CD8-positive, alpha-beta memory T cell (primary cell): Measurements from ENCODE around the gene BEST2. TPM values are rescaled to one million over a fixed set of nuclear protein-coding genes. Genes with fewer than 3 reads are reported as not detected.
A peak's percentile ranks its signal among the peaks of the same experiment; 100 is the strongest.

Source experiments
- CTCF ChIA-PET: fragments of 350-600 bp; sonication (Branson Sonifier 250); formaldehyde crosslinking; loops from one replicate; lab custom pipeline; 2021; ENCODE audit warnings: antibody characterized with exemption; lab: Charles Lee
- POLR2A ChIA-PET: fragments of 350-600 bp; sonication (Branson Sonifier 250); formaldehyde crosslinking; loops from one replicate; lab custom pipeline; 2021; ENCODE audit warnings: antibody characterized with exemption; lab: Charles Lee
- DNase-seq, 5 donors: peaks; one replicate each; pipeline versions ENCODE4 v3.0.0 to v3.0.0-alpha.2; 2020 to 2022; ENCODE audit warnings: mixed read lengths in 1 of 5
- H3K27ac ChIP-seq: one replicate; pipeline ENCODE4 v1.7.0; 2013; ENCODE audit warnings: low read depth, mild to moderate bottlenecking, low read length, moderate library complexity
- H3K27me3 ChIP-seq: 2 replicates; pipeline ENCODE4 v1.7.0; 2013; ENCODE audit warnings: low read length, mild to moderate bottlenecking; ENCODE audit not compliant: insufficient read depth, poor library complexity, severe bottlenecking
- H3K36me3 ChIP-seq: 2 replicates; pipeline ENCODE4 v1.7.0; 2013; ENCODE audit warnings: mild to moderate bottlenecking, low read length, moderate library complexity; ENCODE audit not compliant: insufficient read depth
- H3K4me1 ChIP-seq: 2 replicates; pipeline ENCODE4 v1.7.0; 2013; ENCODE audit warnings: mild to moderate bottlenecking, low read length, moderate library complexity; ENCODE audit not compliant: insufficient read depth
- H3K4me3 ChIP-seq: 2 replicates; pipeline ENCODE4 v1.7.0; 2013; ENCODE audit warnings: mild to moderate bottlenecking, low read length
- H3K9me3 ChIP-seq: 2 replicates; pipeline ENCODE4 v1.7.0; 2013; ENCODE audit warnings: mild to moderate bottlenecking, low read length
- H3K27ac Mint-ChIP-seq, 8 donors: one replicate each; pipeline ENCODE4 v1.8.0; 2020 to 2021; ENCODE audit warnings: mixed read lengths in 8 of 8, mild to moderate bottlenecking in 6 of 8, inconsistent platforms in 3 of 8, moderate library complexity in 3 of 8
- H3K27me3 Mint-ChIP-seq, 2 donors: one replicate each; pipeline ENCODE4 v1.8.0; 2020 to 2021; ENCODE audit warnings: mixed read lengths in 2 of 2, mild to moderate bottlenecking in 1 of 2, moderate library complexity in 1 of 2
- H3K36me3 Mint-ChIP-seq, 3 donors: one replicate each; pipeline ENCODE4 v1.8.0; 2020 to 2021; ENCODE audit warnings: mixed read lengths in 3 of 3, inconsistent platforms in 1 of 3, mild to moderate bottlenecking in 1 of 3
- H3K4me1 Mint-ChIP-seq, 3 donors: one replicate each; pipeline ENCODE4 v1.8.0; 2020 to 2021; ENCODE audit warnings: mixed read lengths in 3 of 3, inconsistent platforms in 1 of 3, mild to moderate bottlenecking in 1 of 3
- H3K4me3 Mint-ChIP-seq, 7 donors: one replicate each; pipeline ENCODE4 v1.8.0; 2020 to 2021; ENCODE audit warnings: mixed read lengths in 7 of 7, mild to moderate bottlenecking in 6 of 7, moderate library complexity in 4 of 7, inconsistent platforms in 2 of 7
- H3K9me3 Mint-ChIP-seq, 5 donors: one replicate each; pipeline ENCODE4 v1.8.0; 2020 to 2022; ENCODE audit warnings: mixed read lengths in 5 of 5, mild to moderate bottlenecking in 3 of 5, moderate library complexity in 2 of 5, inconsistent platforms in 1 of 5
- polyA plus RNA-seq: library from polyadenylated mRNA; unstranded; fragments of 300-500 nt; fragmentation: Illumina TruSeq; gene quantifications from one replicate; pipeline ENCODE4 v1.2.3, GENCODE V29; 2021
- total RNA-seq, 2 experiments: library from RNA; stranded (reverse); gene quantifications; one replicate each; pipeline ENCODE4 v1.2.3, GENCODE V29; 2021

BEST2 gene
- total and polyA plus RNA-seq, 3 experiments from 2014 or later, result not detected

DNA sequence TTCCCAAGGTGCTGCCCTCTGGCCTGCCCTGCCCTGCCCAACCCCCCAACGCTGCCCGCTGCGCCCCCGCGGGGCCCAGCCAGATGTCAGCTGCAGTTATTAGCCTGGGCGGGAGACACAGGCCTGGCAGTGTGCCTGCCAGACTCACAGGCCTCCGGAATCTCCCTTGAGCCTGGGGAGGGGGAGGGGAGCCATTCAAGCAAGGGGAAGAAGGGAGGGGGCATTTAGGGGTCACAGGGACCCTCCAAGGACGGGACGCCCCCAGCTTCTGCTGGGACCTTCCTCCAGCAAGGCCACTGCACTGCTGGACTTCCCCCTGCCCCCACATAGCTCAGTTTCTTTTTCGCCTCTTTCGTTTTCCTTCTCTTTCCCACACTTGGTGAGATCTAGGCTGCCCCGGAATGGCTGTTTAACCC, 37.1 kb downstream of the BEST2 start:
- peak in 4 of 5 donors; percentile 47 to 78 (median 53) for DNase-seq
- no peaks in the 10 kb centered on the region for H3K9me3 ChIP-seq
- peaks cover 4% of the 10 kb centered on the region for H3K36me3 ChIP-seq
- ChIA-PET POLR2A (interaction anchor here (0.5 to 1.9 kb wide), 2 partner anchors 11 to 66 kb away, joined by 3 to 10 read pairs; no protein-coding TSS in a partner anchor), CTCF (interaction anchor here (1.0 to 4.9 kb wide), 2 partner anchors 11 to 22 kb away, joined by 4 to 35 read pairs; no protein-coding TSS in a partner anchor)
- Mint-ChIP-seq H3K36me3 (peaks cover 0 to 22% (median 0%) of the 10 kb centered on the region in 3 donors), H3K4me3 (peak overlapping the region; percentile 75 to 91 (median 82)), H3K27ac (peak overlapping the region; percentile 93 to 99 (median 99)), H3K4me1 (peaks cover 17 to 28% (median 17%) of the 10 kb centered on the region in 3 donors), H3K9me3 (peaks cover 0 to 4% (median 2%) of the 10 kb centered on the region in 5 donors), H3K27me3 (peaks cover 0 to 23% of the 10 kb centered on the region in 2 donors)
- H3K4me3 ChIP-seq, result no peak overlapping the region
- H3K27ac ChIP-seq, result peak overlapping the region; percentile 84
- no peaks in the 10 kb centered on the region for H3K27me3 ChIP-seq
- peaks cover 43% of the 10 kb centered on the region for H3K4me1 ChIP-seq

DNA sequence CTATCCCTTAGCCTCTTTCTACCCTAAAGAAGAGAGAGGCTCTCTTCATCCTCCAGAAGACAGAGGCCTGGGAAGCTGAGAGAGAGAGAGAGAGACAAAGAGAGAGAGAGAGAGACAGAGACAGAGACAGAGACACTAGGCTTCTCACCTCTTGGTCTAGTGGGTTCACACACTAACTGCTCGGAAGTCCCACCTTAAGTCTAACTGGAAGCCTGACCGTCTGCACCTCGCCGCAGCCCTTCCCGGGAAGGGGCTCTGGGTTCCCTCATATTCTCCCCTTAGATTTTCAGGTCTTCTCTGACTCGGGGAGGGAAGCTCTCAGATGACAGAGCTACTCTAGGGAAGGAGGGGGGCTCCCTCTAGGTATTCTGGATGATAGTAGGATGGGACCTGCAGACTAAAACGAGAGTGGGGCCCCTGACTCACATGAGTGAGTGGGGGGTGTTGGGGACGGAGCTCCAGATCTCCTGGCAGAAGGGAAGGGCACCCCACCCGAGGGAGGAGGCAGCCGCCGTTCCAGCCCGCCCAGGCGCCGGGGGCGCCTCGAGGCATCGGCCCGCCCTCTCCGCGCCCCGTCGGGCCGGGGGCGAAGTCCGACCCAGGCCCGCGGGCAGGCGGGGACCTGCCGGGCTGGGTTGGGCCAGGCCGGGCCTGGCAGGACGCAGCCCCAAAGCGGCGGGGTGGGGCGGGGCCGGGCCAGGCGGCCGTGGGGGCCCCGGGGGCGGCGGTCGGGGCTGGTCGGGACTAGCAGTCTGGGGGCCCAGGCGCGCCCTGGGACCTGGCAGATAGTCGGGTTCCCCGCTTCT, 37.7 kb downstream of the BEST2 start:
- ChIA-PET CTCF (interaction anchor here (1.0 to 4.9 kb wide), 2 partner anchors 12 to 22 kb away, joined by 4 to 35 read pairs; no protein-coding TSS in a partner anchor), POLR2A (interaction anchor here (1.9 kb wide), 1 partner anchor 12 kb away, joined by 10 read pairs; no protein-coding TSS in a partner anchor)
- Mint-ChIP-seq H3K4me1 (peaks cover 20 to 33% (median 21%) of the 10 kb centered on the region in 3 donors), H3K9me3 (peaks cover 0 to 4% (median 2%) of the 10 kb centered on the region in 5 donors), H3K36me3 (peaks cover 0 to 22% (median 2%) of the 10 kb centered on the region in 3 donors), H3K27me3 (peaks cover 0 to 26% of the 10 kb centered on the region in 2 donors), H3K27ac (peak overlapping the region; percentile 93 to 100 (median 99)), H3K4me3 (peak overlapping the region; percentile 75 to 100 (median 83))
- peak overlapping the region; percentile 99 for H3K27ac ChIP-seq
- no peaks in the 10 kb centered on the region for H3K9me3 ChIP-seq
- no peak overlapping the region for H3K4me3 ChIP-seq
- H3K27me3 ChIP-seq, result no peaks in the 10 kb centered on the region
- peaks cover 4% of the 10 kb centered on the region for H3K36me3 ChIP-seq
- no peak for DNase-seq
- H3K4me1 ChIP-seq, result peaks cover 41% of the 10 kb centered on the region

DNA sequence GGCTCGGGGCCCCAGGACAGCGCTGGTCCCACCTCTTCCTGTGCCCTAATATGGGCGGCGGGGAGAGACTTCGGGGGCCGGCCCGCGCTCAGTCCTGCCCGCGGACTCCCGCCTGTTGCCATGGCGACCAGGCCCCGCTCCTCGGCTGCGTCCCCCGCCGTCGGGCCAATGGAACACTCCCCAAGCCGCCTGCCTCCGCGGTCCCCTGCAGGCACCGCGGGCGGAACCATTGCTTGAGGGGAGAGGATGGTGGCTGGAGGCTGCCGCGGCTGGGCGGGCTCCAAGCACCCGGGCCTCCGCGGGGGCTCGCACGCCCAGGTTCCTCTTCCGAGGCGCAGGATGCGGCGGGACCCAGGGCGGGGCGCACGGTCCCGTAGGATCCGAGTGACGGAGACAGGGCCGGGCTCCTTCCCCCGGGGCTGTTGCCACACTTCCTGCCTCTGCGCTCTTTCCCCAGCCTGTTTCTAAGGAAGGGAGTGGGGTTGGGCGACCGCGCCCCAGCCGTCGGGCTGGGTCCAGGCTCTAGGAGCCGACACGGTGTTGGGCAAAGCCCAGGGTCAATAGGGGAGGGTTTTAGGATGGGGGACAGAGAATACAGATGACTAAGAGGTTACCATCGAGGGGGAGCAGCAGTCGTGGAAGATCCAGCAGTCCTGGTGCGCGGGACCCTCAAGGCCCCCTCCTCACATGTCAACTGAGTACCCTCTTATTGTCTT, 38.5 kb downstream of the BEST2 start:
- peaks cover 41% of the 10 kb centered on the region for H3K4me1 ChIP-seq

GRCh38 chr19:12790628-12791344, 39.2 kb downstream of the BEST2 start:
- Mint-ChIP-seq H3K27me3 (peaks cover 0 to 30% of the 10 kb centered on the region in 2 donors), H3K36me3 (peaks cover 0 to 22% (median 2%) of the 10 kb centered on the region in 3 donors), H3K4me3 (peak overlapping the region; percentile 90 to 100 (median 96)), H3K9me3 (peaks cover 0 to 4% (median 2%) of the 10 kb centered on the region in 5 donors), H3K4me1 (peaks cover 28 to 43% (median 31%) of the 10 kb centered on the region in 3 donors), H3K27ac (peak overlapping the region; percentile 91 to 100 (median 99))
- Histone ChIP-seq H3K9me3 (no peaks in the 10 kb centered on the region), H3K36me3 (peaks cover 4% of the 10 kb centered on the region), H3K4me1 (peaks cover 38% of the 10 kb centered on the region), H3K4me3 (peak overlapping the region; percentile 92), H3K27me3 (no peaks in the 10 kb centered on the region), H3K27ac (peak overlapping the region; percentile 99)
- ChIA-PET CTCF (interaction anchor here (0.8 to 13.7 kb wide), 5 partner anchors 14 to 186 kb away, joined by 3 to 483 read pairs (median 3); partner anchors contain the start of gene HOOK2), POLR2A (interaction anchor here (0.5 to 7.5 kb wide), 15 partner anchors 8 to 1046 kb away, joined by 3 to 167 read pairs (median 5); partner anchors contain the start of genes GCDH, HOOK2, RNASEH2A and SYCE2)
- DNase-seq, result no peak

More for the DNA sequence above, 38.5 kb downstream of the BEST2 start:
- peak overlapping the region; percentile 99 for H3K27ac ChIP-seq
- peaks cover 0 to 22% (median 2%) of the 10 kb centered on the region in 3 donors for H3K36me3 Mint-ChIP-seq
- H3K9me3 Mint-ChIP-seq, result peaks cover 0 to 4% (median 2%) of the 10 kb centered on the region in 5 donors
- no peaks in the 10 kb centered on the region for H3K9me3 ChIP-seq
- peaks cover 4% of the 10 kb centered on the region for H3K36me3 ChIP-seq
- H3K27ac Mint-ChIP-seq, result peak overlapping the region; percentile 91 to 100 (median 99)
- H3K27me3 ChIP-seq, result no peaks in the 10 kb centered on the region
- peak overlapping the region; percentile 92 for H3K4me3 ChIP-seq
- peak; percentile 89 to 96 (median 93) for DNase-seq
- H3K4me3 Mint-ChIP-seq, result peak overlapping the region; percentile 90 to 100 (median 96)
- peaks cover 0 to 30% of the 10 kb centered on the region in 2 donors for H3K27me3 Mint-ChIP-seq
- peaks cover 25 to 41% (median 28%) of the 10 kb centered on the region in 3 donors for H3K4me1 Mint-ChIP-seq
- ChIA-PET POLR2A (interaction anchor here (1.9 to 7.5 kb wide), 3 partner anchors 7 to 13 kb away, joined by 10 to 167 read pairs (median 140); no protein-coding TSS in a partner anchor), CTCF (interaction anchor here (1.0 to 13.7 kb wide), 4 partner anchors 13 to 29 kb away, joined by 4 to 483 read pairs (median 180); partner anchors contain the start of gene HOOK2)

- DNase-seq, result peak; percentile 94 to 99 (median 98)
- peaks cover 35 to 50% (median 38%) of the 10 kb centered on the region in 3 donors for H3K4me1 Mint-ChIP-seq
- peaks cover 0 to 23% (median 2%) of the 10 kb centered on the region in 3 donors for H3K36me3 Mint-ChIP-seq
- no peaks in the 10 kb centered on the region for H3K9me3 ChIP-seq
- H3K9me3 Mint-ChIP-seq, result peaks cover 0 to 4% (median 2%) of the 10 kb centered on the region in 5 donors
- H3K27ac Mint-ChIP-seq, result peak within 1 kb of the TSS; percentile 91 to 100 (median 99)
- H3K4me3 Mint-ChIP-seq, result peak within 1 kb of the TSS; percentile 90 to 100 (median 96)
- peaks cover 0 to 31% of the 10 kb centered on the region in 2 donors for H3K27me3 Mint-ChIP-seq
- ChIA-PET CTCF (interaction anchor here (0.8 to 13.7 kb wide), 6 partner anchors 14 to 185 kb away, joined by 3 to 483 read pairs (median 3); partner anchors contain the start of gene HOOK2), POLR2A (interaction anchor here (0.5 to 7.5 kb wide), 19 partner anchors 9 to 1827 kb away, joined by 3 to 167 read pairs (median 5); partner anchors contain the start of genes GCDH, HOOK2, RNASEH2A and SYCE2)
- peaks cover 38% of the 10 kb centered on the region for H3K4me1 ChIP-seq
- peaks cover 4% of the 10 kb centered on the region for H3K36me3 ChIP-seq
- peak within 1 kb of the TSS; percentile 99 for H3K27ac ChIP-seq
- no peaks in the 10 kb centered on the region for H3K27me3 ChIP-seq
- H3K4me3 ChIP-seq, result peak within 1 kb of the TSS; percentile 96
Observed at GRCh38 chr19:12791345-12792050, 39.9 kb downstream of the BEST2 start, which contains the start of gene JUNB. Gene JUNB, plus strand, starts transcription at chr19:12791486. Its CDS starts 286 bp downstream, at chr19:12791772.
